Thyroid gland (tissue), 4 donors: ENCODE measurements around the gene OR51Q1. TPM values are rescaled to one million over a fixed set of nuclear protein-coding genes. Genes with fewer than 3 reads are reported as not detected.
A peak's percentile ranks its signal among the peaks of the same experiment; 100 is the strongest.

Source experiments
- DNase-seq, 2 donors: peaks; one replicate each; pipeline ENCODE4 v3.0.0-alpha.2; 2019
- H3K27ac ChIP-seq, 3 donors: fragments of 200-600 bp; sonication (generic); 1 replicate in 2 of 3; 2 replicates in 1 of 3; pipeline ENCODE4 v1.5.1; 2016 to 2019; ENCODE audit warnings: mild to moderate bottlenecking in 1 of 3, moderate library complexity in 1 of 3
- H3K27me3 ChIP-seq: fragments of 200-600 bp; sonication (generic); one replicate; pipeline ENCODE4 v1.5.1; 2019
- H3K36me3 ChIP-seq, 2 donors: fragments of 200-600 bp; sonication (generic); one replicate each; pipeline ENCODE4 v1.5.1; 2016 to 2019
- H3K4me1 ChIP-seq, 2 donors: fragments of 200-600 bp; sonication (generic); one replicate each; pipeline ENCODE4 v1.5.1; 2017 to 2019
- H3K4me3 ChIP-seq, 3 donors: fragments of 200-600 bp; sonication (generic); replicated peaks in 1 of 3; 1 replicate in 2 of 3; 2 replicates in 1 of 3; pipeline ENCODE4 v1.5.1; 2016; ENCODE audit warnings: mild to moderate bottlenecking in 1 of 3
- H3K9me3 ChIP-seq: fragments of 200-600 bp; sonication (generic); one replicate; pipeline ENCODE4 v1.5.1; 2017
- CTCF ChIP-seq, 6 experiments: fragments of 200-600 bp in 3 of 6; fragments of 450-650 bp in 3 of 6; sonication (generic) in 3 of 6; IDR thresholded peaks; one replicate each; pipeline ENCODE4 v1.5.1; 2016 to 2019; ENCODE audit warnings: antibody characterized with exemption in 6 of 6, mild to moderate bottlenecking in 2 of 6, inconsistent platforms in 1 of 6, moderate library complexity in 1 of 6
- POLR2A ChIP-seq, 2 donors: fragments of 450-650 bp; IDR thresholded peaks; one replicate each; pipeline ENCODE4 v1.6.1; 2017; ENCODE audit warnings: antibody characterized with exemption in 2 of 2, mild to moderate bottlenecking in 2 of 2, moderate library complexity in 1 of 2
- WGBS, 2 donors: methylation state at CpG; one replicate each; pipeline ENCODE4 v1.1.5; 2017; 5-methylcytosine and 5-hydroxymethylcytosine counted together
- intact Hi-C: fragments of 100-400 bp; cut with DNase I; formaldehyde crosslinking; loops from one replicate; pipeline ENCODE4 v1.15.1; 2023
- total RNA-seq, 4 donors: library from RNA; depleted of rRNA; stranded (reverse); fragments of >200 nt; gene quantifications; one replicate each; pipeline ENCODE4 v1.2.3, GENCODE V29; 2016

OR51Q1 gene
- total RNA-seq = not detected

DNA sequence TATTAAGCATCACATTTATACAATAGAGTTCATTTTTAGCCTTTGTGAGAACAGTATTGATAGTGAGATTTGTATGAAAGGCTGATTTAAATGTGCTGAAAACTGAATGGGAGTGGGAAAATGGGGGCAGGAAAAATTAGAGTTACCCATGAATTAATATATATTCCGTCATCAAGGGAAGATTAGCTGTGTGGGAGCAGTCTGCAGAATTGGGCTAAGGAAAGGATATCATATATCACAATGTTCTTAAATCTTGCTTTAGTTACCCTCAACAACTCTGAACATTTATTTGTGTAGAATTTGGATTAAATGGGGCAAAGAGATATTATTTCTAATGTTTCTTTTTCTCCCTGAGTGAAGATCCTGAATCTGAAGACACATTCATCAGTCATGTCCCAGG, at the start of gene OR51Q1:
Gene OR51Q1, plus strand, starts transcription at position 301 of the 400 bp plus-strand sequence. Its CDS starts 90 bp downstream, at position 391.
- DNase-seq = no peak
- no peak for TF ChIP-seq CTCF (IDR thresholded peaks at IDR 0.05)
- no peak for TF ChIP-seq POLR2A (IDR thresholded peaks at IDR 0.05)
- no peaks in the 10 kb centered on the region for H3K9me3 ChIP-seq
- H3K27ac ChIP-seq = no peak within 1 kb of the TSS
- no peak within 1 kb of the TSS for H3K4me3 ChIP-seq
- H3K27me3 ChIP-seq = no peaks in the 10 kb centered on the region
- intact Hi-C loops = no loop called here
- H3K36me3 ChIP-seq = no peaks in the 10 kb centered on the region
- 86 to 88% methylated on average over 1 of the region's 1 CpG for WGBS, 2 donors
- no peaks in the 10 kb centered on the region for H3K4me1 ChIP-seq

DNA sequence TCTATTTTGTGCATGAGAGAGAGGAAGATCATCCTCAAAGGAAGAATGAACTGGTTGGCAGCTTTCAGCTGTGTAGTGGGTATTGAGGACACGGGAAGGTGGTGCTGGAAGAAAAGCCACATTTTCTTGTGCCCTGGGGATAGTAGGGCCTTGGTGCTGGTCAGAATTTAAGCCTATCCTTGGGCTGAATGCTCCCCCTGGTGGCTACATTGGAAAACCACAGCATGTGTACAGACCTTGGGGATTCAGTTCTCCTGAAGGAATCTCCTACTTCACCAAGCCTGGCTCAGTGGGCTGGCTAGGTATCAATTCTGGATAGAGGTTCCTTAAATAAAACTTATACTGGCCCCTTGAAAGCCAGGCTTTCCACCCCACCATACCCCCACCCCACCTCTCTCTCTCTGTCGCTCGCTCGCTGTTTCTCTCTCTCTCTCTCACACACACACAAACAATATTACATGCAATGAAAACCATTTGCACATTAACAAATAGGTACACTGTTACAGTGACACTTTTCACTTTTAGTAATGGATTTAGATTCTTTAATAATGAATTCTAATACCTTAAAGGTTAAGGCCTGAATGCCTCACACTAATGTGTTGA, 41.1 kb upstream of the OR51Q1 start:
- peak; percentile 21 for DNase-seq
- no peak overlapping the region for H3K4me3 ChIP-seq
- no peaks in the 10 kb centered on the region for H3K4me1 ChIP-seq
- H3K27ac ChIP-seq = no peak overlapping the region
- H3K36me3 ChIP-seq = no peaks in the 10 kb centered on the region
- WGBS, 2 donors = 69 to 73% methylated on average over 4 of the region's 4 CpGs
- no peak for TF ChIP-seq POLR2A (IDR thresholded peaks at IDR 0.05)
- peak in 4 of 6 experiments; percentile 9 to 41 (median 22) for TF ChIP-seq CTCF (IDR thresholded peaks at IDR 0.05)
- intact Hi-C loops = no loop called here
- no peaks in the 10 kb centered on the region for H3K9me3 ChIP-seq
- H3K27me3 ChIP-seq = no peaks in the 10 kb centered on the region

DNA sequence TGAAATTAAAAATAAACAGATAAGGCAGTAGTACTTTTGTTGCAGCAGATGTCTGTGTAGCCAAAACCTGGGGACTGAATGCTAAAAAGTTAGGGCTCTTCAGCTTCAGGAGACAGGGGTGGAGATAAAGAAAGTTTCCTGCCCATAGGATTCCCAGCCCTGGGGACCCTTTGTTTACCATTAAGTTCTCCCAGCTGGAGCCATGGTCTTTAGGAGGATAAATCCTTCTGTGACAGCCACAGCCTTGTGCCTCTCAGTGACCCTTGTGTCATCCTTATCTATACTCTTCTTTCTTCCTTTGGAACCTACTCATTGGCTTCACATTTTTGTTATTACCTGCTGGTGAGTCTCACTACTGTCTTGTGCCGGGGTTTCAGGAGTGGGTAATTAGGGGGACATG, 38.3 kb upstream of the OR51Q1 start, which contains the start of gene OR51M1:
Gene OR51M1, plus strand, starts transcription at position 237 of the 400 bp plus-strand sequence. CDS start 5,587 bp downstream, outside the sequence.
- DNase-seq = no peak
- 52 to 70% methylated on average over 1 of the region's 1 CpG for WGBS, 2 donors
- H3K4me1 ChIP-seq = no peaks in the 10 kb centered on the region
- no peaks in the 10 kb centered on the region for H3K36me3 ChIP-seq
- H3K27me3 ChIP-seq = no peaks in the 10 kb centered on the region
- intact Hi-C loops = no loop called here
- H3K4me3 ChIP-seq = no peak within 1 kb of the TSS
- H3K27ac ChIP-seq = no peak within 1 kb of the TSS
- H3K9me3 ChIP-seq = no peaks in the 10 kb centered on the region
- TF ChIP-seq CTCF (IDR thresholded peaks at IDR 0.05) = no peak
- no peak for TF ChIP-seq POLR2A (IDR thresholded peaks at IDR 0.05)

DNA sequence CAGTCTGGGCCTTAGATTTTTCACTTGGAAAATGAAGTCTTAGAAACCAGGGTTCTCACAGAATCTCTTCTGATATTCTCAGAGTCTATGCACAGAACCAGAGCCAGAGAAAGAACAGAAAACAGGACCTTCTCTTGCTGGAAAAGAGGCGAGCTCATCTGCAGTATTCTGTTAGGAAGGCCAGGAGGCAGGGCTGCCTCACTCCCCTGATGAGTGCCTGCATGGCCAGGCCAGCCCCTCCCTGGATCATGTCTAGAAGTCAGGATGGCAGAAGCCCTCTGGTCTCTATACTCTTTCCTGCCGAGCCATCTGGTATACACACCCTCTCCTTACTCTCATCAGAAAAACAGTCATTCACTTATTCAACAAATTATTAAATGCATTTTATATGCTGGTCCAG, 37.6 kb upstream of the OR51Q1 start:
- no peak for DNase-seq
- H3K9me3 ChIP-seq = no peaks in the 10 kb centered on the region
- no peak for TF ChIP-seq CTCF (IDR thresholded peaks at IDR 0.05)
- TF ChIP-seq POLR2A (IDR thresholded peaks at IDR 0.05) = no peak
- H3K36me3 ChIP-seq = no peaks in the 10 kb centered on the region
- H3K4me1 ChIP-seq = no peaks in the 10 kb centered on the region
- no peaks in the 10 kb centered on the region for H3K27me3 ChIP-seq
- intact Hi-C loops = no loop called here
- H3K4me3 ChIP-seq = no peak overlapping the region
- 69 to 70% methylated on average over 2 of the region's 2 CpGs for WGBS, 2 donors
- H3K27ac ChIP-seq = no peak overlapping the region

DNA sequence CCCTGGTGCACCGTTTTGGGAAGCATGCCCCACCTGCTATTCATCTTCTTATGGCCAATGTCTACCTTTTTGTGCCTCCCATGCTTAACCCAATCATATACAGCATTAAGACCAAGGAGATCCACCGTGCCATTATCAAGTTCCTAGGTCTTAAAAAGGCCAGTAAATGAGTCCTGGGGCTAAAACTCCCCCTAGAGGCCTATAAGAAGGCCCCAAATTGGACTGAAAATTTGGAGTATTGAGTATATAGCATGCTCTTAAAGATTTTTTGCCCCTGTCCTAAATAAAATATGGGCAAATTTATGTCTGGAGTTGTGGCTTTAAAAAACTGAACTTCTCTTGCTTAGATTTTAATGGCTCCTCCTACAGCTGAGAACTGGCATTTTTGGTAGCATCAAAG, 31.7 kb upstream of the OR51Q1 start:
- WGBS, 2 donors = 82 to 84% methylated on average over 2 of the region's 2 CpGs
- Histone ChIP-seq H3K27me3 (no peaks in the 10 kb centered on the region), H3K27ac (no peak overlapping the region), H3K4me3 (no peak overlapping the region), H3K36me3 (no peaks in the 10 kb centered on the region), H3K4me1 (no peaks in the 10 kb centered on the region), H3K9me3 (no peaks in the 10 kb centered on the region)
- TF ChIP-seq CTCF (IDR thresholded peaks at IDR 0.05) = no peak
- TF ChIP-seq POLR2A (IDR thresholded peaks at IDR 0.05) = no peak
- no peak for DNase-seq
- intact Hi-C loops = no loop called here
